H9 (cell line): ENCODE data around the gene PNKD. TPM values are rescaled to one million over a fixed set of nuclear protein-coding genes. Genes with fewer than 3 reads are reported as not detected.

Experiments
- DNase-seq: peaks from one replicate; pipeline ENCODE4 v3.0.0-alpha.2; 2017
- H2AFZ ChIP-seq: one replicate; pipeline ENCODE4 v1.6.1; 2013; ENCODE audit warnings: mild to moderate bottlenecking, low read length, control low read depth, moderate library complexity
- H2AK5ac ChIP-seq: 2 replicates; pipeline ENCODE4 v1.6.1; 2013; ENCODE audit warnings: low read length, control low read depth, mixed read lengths; ENCODE audit not compliant: insufficient read length
- H2BK120ac ChIP-seq: one replicate; pipeline ENCODE4 v1.6.1; 2013; ENCODE audit warnings: low read depth, mild to moderate bottlenecking, low read length, control low read depth, inconsistent platforms; ENCODE audit not compliant: poor library complexity, severe bottlenecking
- H2BK12ac ChIP-seq: 2 replicates; pipeline ENCODE4 v1.6.1; 2013; ENCODE audit warnings: low read length, control low read depth, mixed read lengths, low read depth; ENCODE audit not compliant: insufficient read length
- H2BK15ac ChIP-seq: 2 replicates; pipeline ENCODE4 v1.6.1; 2013; ENCODE audit warnings: low read depth, low read length, control low read depth
- H2BK20ac ChIP-seq: one replicate; pipeline ENCODE4 v1.6.1; 2013; ENCODE audit warnings: low read depth, mild to moderate bottlenecking, low read length, control low read depth, inconsistent platforms; ENCODE audit not compliant: poor library complexity, severe bottlenecking
- H2BK5ac ChIP-seq: 2 replicates; pipeline ENCODE4 v1.6.1; 2013; ENCODE audit warnings: low read length, control low read depth, mixed read lengths; ENCODE audit not compliant: insufficient read length
- H3K14ac ChIP-seq: 2 replicates; pipeline ENCODE4 v1.6.1; 2013; ENCODE audit warnings: low read length, control low read depth; ENCODE audit not compliant: insufficient read depth
- H3K18ac ChIP-seq: 2 replicates; pipeline ENCODE4 v1.6.1; 2013; ENCODE audit warnings: low read depth, mild to moderate bottlenecking, mixed read lengths, low read length, control low read depth; ENCODE audit not compliant: insufficient read length
- H3K23ac ChIP-seq: 2 replicates; pipeline ENCODE4 v1.6.1; 2013; ENCODE audit warnings: low read length, control low read depth, mixed read lengths, low read depth; ENCODE audit not compliant: insufficient read length
- H3K23me2 ChIP-seq: 2 replicates; pipeline ENCODE4 v1.6.1; 2013; ENCODE audit warnings: low read depth, mild to moderate bottlenecking, mixed read lengths, low read length, control low read depth; ENCODE audit not compliant: insufficient read length, poor library complexity, severe bottlenecking
- H3K27ac ChIP-seq: 2 replicates; pipeline ENCODE4 v1.5.1; 2013; ENCODE audit warnings: low read length, control low read depth, mixed read lengths, low read depth; ENCODE audit not compliant: insufficient read length
- H3K27me3 ChIP-seq: 2 replicates; pipeline ENCODE4 v1.6.1; 2013; ENCODE audit warnings: low read length, control low read depth, inconsistent platforms; ENCODE audit not compliant: insufficient read depth
- H3K4ac ChIP-seq: 2 replicates; pipeline ENCODE4 v1.6.1; 2013; ENCODE audit warnings: low read depth, mild to moderate bottlenecking, control low read depth, inconsistent platforms, low read length, moderate library complexity
- H3K4me1 ChIP-seq: 2 replicates; pipeline ENCODE4 v1.6.1; 2013; ENCODE audit warnings: low read length, control low read depth, inconsistent platforms; ENCODE audit not compliant: insufficient read depth
- H3K4me2 ChIP-seq: 2 replicates; pipeline ENCODE4 v1.6.1; 2013; ENCODE audit warnings: low read length, control low read depth, mixed read lengths; ENCODE audit not compliant: insufficient read length, insufficient read depth
- H3K56ac ChIP-seq: 2 replicates; pipeline ENCODE4 v1.6.1; 2013; ENCODE audit warnings: low read depth, mild to moderate bottlenecking, mixed read lengths, low read length, control low read depth; ENCODE audit not compliant: insufficient read length
- H3K79me1 ChIP-seq: 2 replicates; pipeline ENCODE4 v1.6.1; 2013; ENCODE audit warnings: low read depth, mild to moderate bottlenecking, moderate library complexity, low read length, control low read depth, inconsistent platforms; ENCODE audit not compliant: insufficient read depth, poor library complexity, severe bottlenecking
- H3K79me2 ChIP-seq: 2 replicates; pipeline ENCODE4 v1.6.1; 2013; ENCODE audit warnings: low read length, control low read depth, inconsistent platforms; ENCODE audit not compliant: insufficient read depth
- H3K9ac ChIP-seq: 2 replicates; pipeline ENCODE4 v1.6.1; 2013; ENCODE audit warnings: low read length, control low read depth, mixed read lengths; ENCODE audit not compliant: insufficient read length; ENCODE audit errors: extremely low read depth
- H3K9me3 ChIP-seq: one replicate; pipeline ENCODE4 v1.6.1; 2013; ENCODE audit warnings: low read depth, low read length, inconsistent platforms; ENCODE audit not compliant: control insufficient read depth
- H3T11ph ChIP-seq: one replicate; pipeline ENCODE4 v1.6.1; 2013; ENCODE audit warnings: mild to moderate bottlenecking, low read length, control low read depth, inconsistent platforms
- H4K20me1 ChIP-seq: one replicate; pipeline ENCODE4 v1.6.1; 2013; ENCODE audit not compliant: control insufficient read depth, insufficient read length, insufficient read depth
- H4K5ac ChIP-seq: 2 replicates; pipeline ENCODE4 v1.6.1; 2013; ENCODE audit warnings: low read depth, mild to moderate bottlenecking, mixed read lengths, low read length, control low read depth; ENCODE audit not compliant: insufficient read length
- H4K8ac ChIP-seq: replicated peaks from 2 replicates; pipeline ENCODE4 v1.6.1; 2013; ENCODE audit warnings: low read length, control low read depth, mixed read lengths, low read depth; ENCODE audit not compliant: insufficient read length
- H4K91ac ChIP-seq: 2 replicates; pipeline ENCODE4 v1.6.1; 2013; ENCODE audit warnings: low read depth, mild to moderate bottlenecking, moderate library complexity, mixed read lengths, low read length, control low read depth; ENCODE audit not compliant: insufficient read length
- H3K27ac Mint-ChIP-seq, 3 experiments: 2 replicates in 2 of 3; 3 replicates in 1 of 3; pipeline ENCODE4 v1.8.0; 2020 to 2021; ENCODE audit warnings: mixed read lengths in 3 of 3, mild to moderate bottlenecking in 1 of 3, moderate library complexity in 1 of 3
- H3K27me3 Mint-ChIP-seq: 2 replicates; pipeline ENCODE4 v1.8.0; 2021; ENCODE audit warnings: low read depth, mild to moderate bottlenecking, moderate library complexity, mixed read lengths
- H3K36me3 Mint-ChIP-seq, 3 experiments: 2 replicates in 2 of 3; 3 replicates in 1 of 3; pipeline ENCODE4 v1.8.0; 2020 to 2021; ENCODE audit warnings: low read depth in 3 of 3, mixed read lengths in 3 of 3; ENCODE audit not compliant: insufficient read depth in 1 of 3
- H3K4me1 Mint-ChIP-seq, 2 experiments: 2 replicates each; pipeline ENCODE4 v1.8.0; 2020; ENCODE audit warnings: mixed read lengths in 2 of 2
- H3K4me3 Mint-ChIP-seq, 2 experiments: 2 replicates in 1 of 2; 3 replicates in 1 of 2; pipeline ENCODE4 v1.8.0; 2020 to 2021; ENCODE audit warnings: mild to moderate bottlenecking in 2 of 2, mixed read lengths in 2 of 2, moderate library complexity in 1 of 2
- H3K9me3 Mint-ChIP-seq, 2 experiments: 2 replicates in 1 of 2; 3 replicates in 1 of 2; pipeline ENCODE4 v1.8.0; 2020; ENCODE audit warnings: mild to moderate bottlenecking in 2 of 2, mixed read lengths in 2 of 2, moderate library complexity in 1 of 2
- CTCF ChIP-seq: fragments of 200-600 bp; sonication (generic); conservative IDR thresholded peaks from 3 replicates; pipeline ENCODE4 v1.8.0; 2021; ENCODE audit warnings: antibody characterized with exemption, mild to moderate bottlenecking
- WGBS: extraction: QIAGEN DNeasy Blood & Tissue Kit; methylation state at CpG from one replicate; pipeline ENCODE4 v1.1.7; 2013; ENCODE audit warnings: missing lambda C conversion rate, low lambda C conversion rate, mixed read lengths; ENCODE audit not compliant: insufficient read length; ENCODE audit errors: extremely low coverage; 5-methylcytosine and 5-hydroxymethylcytosine counted together
- total RNA-seq: library from RNA; stranded (reverse); gene quantifications from 2 replicates; pipeline ENCODE4 v1.2.1, GENCODE V29; 2021

The PNKD gene
- total RNA-seq, 1 experiment from 2014 or later = 31.6 TPM

DNA sequence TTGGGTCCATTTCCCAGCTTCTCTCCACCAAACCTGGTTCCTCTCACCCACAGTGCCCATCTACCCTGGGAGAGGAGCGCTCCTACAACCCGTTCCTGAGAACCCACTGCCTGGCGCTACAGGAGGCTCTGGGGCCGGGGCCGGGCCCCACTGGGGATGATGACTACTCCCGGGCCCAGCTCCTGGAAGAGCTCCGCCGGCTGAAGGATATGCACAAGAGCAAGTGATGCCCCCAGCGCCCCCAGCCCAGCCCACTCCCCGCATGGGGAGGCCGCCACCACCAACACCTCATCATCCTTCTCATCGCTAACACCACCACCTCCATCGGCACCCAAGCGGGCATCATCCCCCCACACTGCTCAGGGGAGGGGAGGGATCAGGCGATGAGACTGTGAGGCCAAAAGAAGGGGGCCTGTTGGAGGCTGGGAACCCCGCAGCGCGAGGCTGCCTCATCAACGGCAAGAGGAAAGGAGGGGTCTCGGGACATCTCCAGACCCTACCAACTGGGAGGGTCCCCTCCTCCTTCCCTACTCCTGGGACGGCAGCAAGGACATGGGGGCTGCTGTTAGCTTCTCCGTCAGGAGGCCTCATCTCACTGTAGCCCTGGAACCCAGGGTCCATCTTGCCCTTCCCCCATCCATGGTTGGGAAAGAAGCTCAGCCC is 74.6 kb downstream of the PNKD start:
- Histone ChIP-seq H3K79me1 (no peaks in the 10 kb centered on the region), H3K23ac (no peak overlapping the region), H2BK15ac (no peak overlapping the region), H3K4me2 (no peak overlapping the region), H4K5ac (no peak overlapping the region), H3K9me3 (no peaks in the 10 kb centered on the region), H3K4ac (no peak overlapping the region), H3K9ac (no peak overlapping the region), H3K56ac (no peak overlapping the region), H3K18ac (no peak overlapping the region), H2BK5ac (no peak overlapping the region), H4K20me1 (no peaks in the 10 kb centered on the region), H2AK5ac (no peak overlapping the region), H2AFZ (no peak overlapping the region), H4K91ac (no peak overlapping the region), H2BK120ac (no peak overlapping the region), H3K23me2 (no peaks in the 10 kb centered on the region), H4K8ac (no peak overlapping the region), H3K27me3 (no peaks in the 10 kb centered on the region), H3K4me1 (no peaks in the 10 kb centered on the region; the same call in 1 of the 2 replicates), H3K79me2 (no peaks in the 10 kb centered on the region), H2BK20ac (no peak overlapping the region), H3K14ac (no peak overlapping the region), H2BK12ac (no peak overlapping the region), H3T11ph (no peak overlapping the region), H3K27ac (no peak overlapping the region)
- DNase-seq = no peak
- Mint-ChIP-seq H3K27me3 (no peaks in the 10 kb centered on the region), H3K36me3 (peaks cover 2 to 8% (median 5%) of the 10 kb centered on the region in 3 experiments; a peak in 5 of 7 replicates), H3K4me3 (no peak overlapping the region), H3K4me1 (peaks cover 5 to 8% of the 10 kb centered on the region in 2 experiments), H3K9me3 (peaks cover 7% of the 10 kb centered on the region in 2 experiments; a peak in 4 of 5 replicates), H3K27ac (no peak overlapping the region)
- TF ChIP-seq CTCF = no peak
- no CpG with 5 or more reads among the region's 22 CpGs for WGBS
